Thoracic aorta (tissue), 2 donors: Measurements from ENCODE around the gene ERVK3-1. TPM values are rescaled to one million over a fixed set of nuclear protein-coding genes. Genes with fewer than 3 reads are reported as not detected.
A peak's percentile ranks its signal among the peaks of the same experiment; 100 is the strongest.
"Not testable (repeated sequence)": the region's sequence is repeated elsewhere in the genome, so short reads cannot be mapped to it uniquely, and the experiment has no call there.

Experiments
- ATAC-seq: fragments of 150-250 bp; one replicate; pipeline ENCODE4 v1.8.0; 2017; ENCODE audit warnings: low read depth; ENCODE audit not compliant: insufficient number of reproducible peaks, low FRiP score
- DNase-seq: peaks from one replicate; pipeline ENCODE4 v3.0.0-alpha.2; 2020; ENCODE audit warnings: low spot score
- H3K27ac ChIP-seq, 2 donors: fragments of 200-600 bp; sonication (generic); 1 replicate in 1 of 2; 2 replicates in 1 of 2; pipeline ENCODE4 v1.5.1; 2016; ENCODE audit warnings: mild to moderate bottlenecking in 2 of 2, moderate library complexity in 2 of 2
- H3K27me3 ChIP-seq: fragments of 200-600 bp; sonication (generic); replicated peaks from 2 replicates; pipeline ENCODE4 v1.6.0; 2016; ENCODE audit warnings: mild to moderate bottlenecking; ENCODE audit not compliant: insufficient read depth
- H3K36me3 ChIP-seq: fragments of 200-600 bp; sonication (generic); one replicate; pipeline ENCODE4 v1.5.1; 2016
- H3K4me1 ChIP-seq, 2 donors: fragments of 200-600 bp; sonication (generic); 1 replicate in 1 of 2; 2 replicates in 1 of 2; pipeline versions ENCODE4 v1.5.1 to v1.6.0; 2016; ENCODE audit warnings: low read depth in 2 of 2, mild to moderate bottlenecking in 1 of 2; ENCODE audit not compliant: control insufficient read depth in 1 of 2
- H3K4me3 ChIP-seq: fragments of 200-600 bp; sonication (generic); 2 replicates; pipeline ENCODE4 v1.5.1; 2016; ENCODE audit warnings: mild to moderate bottlenecking
- H3K9me3 ChIP-seq: fragments of 200-600 bp; sonication (generic); 2 replicates; pipeline ENCODE4 v1.5.1; 2016
- CTCF ChIP-seq: fragments of 200-600 bp; sonication (generic); IDR thresholded peaks from one replicate; pipeline ENCODE4 v1.5.1; 2019; ENCODE audit warnings: antibody characterized with exemption
- total RNA-seq, 2 donors: library from RNA; depleted of rRNA; stranded (reverse); fragments of >200 nt; gene quantifications; one replicate each; pipeline versions ENCODE4 v1.1.0 to v1.2.3, GENCODE V29; 2016

ERVK3-1 gene
- total RNA-seq, 2 donors from 2014 or later: 37.4 to 87.9 TPM

DNA sequence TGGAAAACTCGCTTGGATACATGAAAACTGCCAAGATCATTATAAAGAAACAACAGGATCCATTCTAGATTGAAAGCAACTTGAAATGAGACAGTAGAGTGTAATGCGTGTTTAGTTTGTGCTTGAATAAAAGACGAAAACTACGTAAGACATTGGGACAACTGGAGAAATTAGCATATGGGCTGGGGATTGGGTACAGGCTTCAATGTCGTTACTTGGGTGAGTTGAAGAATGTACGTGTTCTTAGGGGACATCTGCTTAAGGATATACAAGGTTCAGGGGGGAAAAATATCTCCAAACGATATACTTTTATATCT, 471 bp upstream of the ERVK3-1 start:
- no peaks in the 10 kb centered on the region for H3K9me3 ChIP-seq
- ATAC-seq: no peak
- no peaks in the 10 kb centered on the region for H3K27me3 ChIP-seq
- peaks cover 27% of the 10 kb centered on the region for H3K36me3 ChIP-seq
- peak overlapping the region; percentile 96 for H3K4me3 ChIP-seq
- no peak for DNase-seq
- peaks cover 13 to 19% of the 10 kb centered on the region in 2 donors for H3K4me1 ChIP-seq
- H3K27ac ChIP-seq: peak overlapping the region; percentile 85 to 90
- no peak for TF ChIP-seq CTCF

DNA sequence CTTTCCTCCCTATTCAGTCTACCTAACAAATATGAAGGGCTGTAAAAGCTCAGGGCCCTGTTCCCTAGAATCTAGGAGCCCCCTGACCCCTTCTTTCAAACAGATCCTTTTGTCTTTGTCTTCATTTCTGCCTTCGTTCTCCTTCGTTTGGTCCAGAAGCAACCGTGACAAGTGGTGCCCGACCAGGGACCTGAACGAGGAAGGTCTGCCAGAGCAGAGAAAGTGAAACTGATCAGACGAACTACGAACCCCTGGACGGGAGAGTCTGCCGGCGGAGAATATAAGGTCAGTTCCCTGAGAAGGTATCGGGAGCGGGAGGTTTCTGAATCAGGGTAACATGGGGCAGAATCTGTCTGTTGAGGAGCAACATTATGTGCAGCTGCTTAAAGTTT, 751 bp downstream of the ERVK3-1 start:
- peaks cover 13 to 19% of the 10 kb centered on the region in 2 donors for H3K4me1 ChIP-seq
- H3K9me3 ChIP-seq: no peaks in the 10 kb centered on the region
- H3K4me3 ChIP-seq: peak overlapping the region; percentile 96
- peak overlapping the region; percentile 85 to 90 for H3K27ac ChIP-seq
- H3K36me3 ChIP-seq: peaks cover 17% of the 10 kb centered on the region
- DNase-seq (no peak), ATAC-seq (no peak)
- H3K27me3 ChIP-seq: no peaks in the 10 kb centered on the region
- no peak for TF ChIP-seq CTCF

DNA sequence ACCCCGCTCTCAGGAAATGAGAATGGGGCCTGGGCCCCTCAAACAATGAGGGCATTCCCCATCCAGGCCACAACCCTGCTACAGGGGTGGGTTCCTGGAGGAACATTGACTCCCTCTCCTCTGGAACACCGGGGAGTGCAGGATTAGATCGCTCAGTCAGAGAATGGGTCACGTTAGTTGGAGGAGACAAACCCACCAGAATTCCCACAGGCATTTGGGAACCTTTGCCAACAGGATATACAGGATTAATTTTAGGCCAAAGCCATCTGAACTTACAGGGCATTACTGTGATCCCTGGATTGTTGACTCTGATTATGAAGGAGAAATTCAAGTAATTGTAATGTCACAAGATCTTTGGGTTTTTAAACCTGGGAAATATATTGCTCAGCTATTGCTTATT, 2.6 kb downstream of the ERVK3-1 start:
- Histone ChIP-seq H3K4me3 (no peak overlapping the region), H3K36me3 (peaks cover 26% of the 10 kb centered on the region), H3K27ac (no peak overlapping the region), H3K9me3 (no peaks in the 10 kb centered on the region), H3K27me3 (no peaks in the 10 kb centered on the region), H3K4me1 (peaks cover 13 to 19% of the 10 kb centered on the region in 2 donors)
- no peak for DNase-seq
- TF ChIP-seq CTCF: no peak
- ATAC-seq: no peak

- TF ChIP-seq CTCF: peak; percentile 44
- not testable (repeated sequence) for H3K9me3 ChIP-seq, DNase-seq, ATAC-seq, H3K4me3 ChIP-seq, H3K27ac ChIP-seq, H3K27me3 ChIP-seq
- H3K4me1 ChIP-seq: peaks cover 8 to 12% of the 10 kb centered on the region in 2 donors
- H3K36me3 ChIP-seq: peaks cover 47% of the 10 kb centered on the region
These were observed 5.5 kb downstream of the ERVK3-1 start for GRCh38 chr19:58310685-58311084.

GRCh38 chr19:58311345-58311865, 6.2 kb downstream of the ERVK3-1 start:
- no peaks in the 10 kb centered on the region for H3K27me3 ChIP-seq
- H3K4me1 ChIP-seq: peaks cover under 1 to 5% of the 10 kb centered on the region in 2 donors
- TF ChIP-seq CTCF: no peak
- H3K36me3 ChIP-seq: peaks cover 53% of the 10 kb centered on the region
- no peak overlapping the region for H3K4me3 ChIP-seq
- H3K27ac ChIP-seq: no peak overlapping the region
- DNase-seq (no peak), ATAC-seq (no peak)
- no peaks in the 10 kb centered on the region for H3K9me3 ChIP-seq
